Cardiac fibroblast (primary cell): ENCODE data around the gene CKLF.

Source experiments
- DNase-seq, 2 donors: peaks; one replicate each; pipeline versions ENCODE4 v3.0.0 to v3.0.0-alpha.2; 2010; ENCODE audit warnings: low read depth in 2 of 2
- H3K4me3 ChIP-seq, 2 donors: replicated peaks in 1 of 2; 1 replicate in 1 of 2; 2 replicates in 1 of 2; pipeline ENCODE4 v1.5.1; 2011; ENCODE audit warnings: low read depth in 2 of 2, low read length in 2 of 2, mild to moderate bottlenecking in 2 of 2, moderate library complexity in 1 of 2
- CTCF ChIP-seq: IDR thresholded peaks from one replicate; pipeline ENCODE4 v1.5.1; 2011; ENCODE audit warnings: low read depth, mild to moderate bottlenecking, low read length, inconsistent platforms

The CKLF gene, protein sequence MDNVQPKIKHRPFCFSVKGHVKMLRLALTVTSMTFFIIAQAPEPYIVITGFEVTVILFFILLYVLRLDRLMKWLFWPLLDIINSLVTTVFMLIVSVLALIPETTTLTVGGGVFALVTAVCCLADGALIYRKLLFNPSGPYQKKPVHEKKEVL

GRCh38 chr16:66552286-66553177 lies at the start of gene CKLF:
Gene CKLF, plus strand, starts transcription at chr16:66552576. Its CDS starts 140 bp downstream, at chr16:66552716.
- H3K4me3 ChIP-seq: peak within 1 kb of the TSS; percentile 79 to 83
- no peak for TF ChIP-seq CTCF
- DNase-seq: peak; percentile 89 to 92

- no peak for TF ChIP-seq CTCF
- no peak for DNase-seq
Measured at GRCh38 chr16:66503030-66503429, 49.3 kb upstream of the CKLF start.

GRCh38 chr16:66503612-66504011 lies 48.8 kb upstream of the CKLF start:
- H3K4me3 ChIP-seq: no peak overlapping the region
- TF ChIP-seq CTCF: no peak
- DNase-seq: no peak

More at GRCh38 chr16:66503030-66503429, 49.3 kb upstream of the CKLF start:
- no peak overlapping the region for H3K4me3 ChIP-seq

- no peak for TF ChIP-seq CTCF
- no peak for DNase-seq
Measured at GRCh38 chr16:66507731-66508239, 44.6 kb upstream of the CKLF start.

GRCh38 chr16:66508248-66508913 lies 44.0 kb upstream of the CKLF start:
- peak; percentile 58 to 77 for DNase-seq
- no peak overlapping the region for H3K4me3 ChIP-seq
- no peak for TF ChIP-seq CTCF

More at GRCh38 chr16:66507731-66508239, 44.6 kb upstream of the CKLF start:
- no peak overlapping the region for H3K4me3 ChIP-seq

DNA sequence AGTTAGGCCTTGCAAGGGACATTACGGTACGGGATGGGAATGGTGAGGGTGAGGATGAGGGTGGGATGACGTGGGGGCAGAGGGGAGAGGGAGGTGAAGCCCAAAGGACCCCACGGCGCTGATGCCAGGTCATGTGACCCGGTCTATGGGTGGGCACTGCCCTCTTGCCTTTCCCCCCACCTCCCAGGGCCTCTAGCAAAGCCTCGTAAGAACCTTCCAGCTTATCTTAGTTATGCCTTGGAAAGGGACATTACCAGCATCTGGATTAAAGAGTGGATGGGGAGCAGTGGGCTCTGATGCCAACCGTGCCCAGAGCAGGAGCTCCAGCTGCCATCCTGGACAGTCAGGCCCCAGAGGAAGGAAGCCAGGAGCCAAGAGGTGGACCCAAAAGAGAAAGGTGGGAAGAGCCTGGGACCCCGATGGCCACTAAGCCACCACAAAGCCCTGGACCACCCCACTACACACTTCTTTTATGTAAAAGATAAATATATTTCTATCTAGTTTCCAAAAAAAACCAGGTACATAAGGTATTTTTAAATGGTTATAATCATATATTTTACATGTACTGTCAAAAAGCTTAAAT lies 43.4 kb upstream of the CKLF start:
- TF ChIP-seq CTCF: no peak
- no peak overlapping the region for H3K4me3 ChIP-seq
- no peak for DNase-seq
